ENCODE results near the gene CBLN3.

CBLN3 gene

DNA sequence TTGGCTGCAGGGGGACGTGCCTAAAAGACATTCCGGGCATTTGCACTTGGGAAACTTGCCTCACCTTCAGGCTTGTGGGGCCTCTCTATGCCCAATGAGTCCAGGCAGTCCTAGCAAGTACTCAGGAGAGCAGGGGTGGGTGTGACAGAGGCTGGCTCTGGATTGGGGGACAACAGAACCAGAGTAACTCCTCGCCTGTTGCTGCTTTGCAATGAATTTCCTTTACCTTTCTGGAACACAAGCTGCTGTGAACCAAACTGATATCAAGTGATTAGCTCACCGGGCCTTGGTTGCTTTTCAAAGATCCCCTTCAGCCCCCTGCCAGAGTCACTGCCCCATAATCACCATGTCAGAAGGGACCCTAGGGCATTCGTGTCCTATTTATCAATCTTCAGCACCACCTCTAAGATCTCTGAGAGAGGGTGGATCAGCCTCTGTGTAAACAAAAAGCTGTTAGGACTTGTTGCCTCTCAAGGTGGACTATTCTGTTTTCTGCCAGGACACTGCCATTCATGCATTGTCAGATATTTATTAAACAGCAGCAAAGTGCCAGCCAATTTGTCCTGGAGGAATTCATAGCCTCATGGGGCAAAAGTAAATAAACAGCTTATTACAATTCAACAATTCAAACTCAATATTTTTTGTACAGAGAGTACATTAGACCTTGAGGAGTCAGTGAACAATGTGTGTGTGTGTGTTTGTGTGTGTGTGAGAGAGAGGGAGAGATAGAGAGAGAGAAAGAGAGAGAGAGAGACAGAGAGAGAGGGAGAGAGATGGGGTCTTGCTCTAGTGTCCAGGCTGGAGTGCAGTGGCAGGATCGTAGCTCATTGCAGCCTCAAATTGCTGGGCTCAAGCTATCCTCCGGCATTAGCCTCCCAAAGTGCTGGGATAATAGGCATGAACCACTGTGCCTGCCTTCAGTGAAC, 50.2 kb downstream of the CBLN3 start:
- DNase-seq = no peak

DNA sequence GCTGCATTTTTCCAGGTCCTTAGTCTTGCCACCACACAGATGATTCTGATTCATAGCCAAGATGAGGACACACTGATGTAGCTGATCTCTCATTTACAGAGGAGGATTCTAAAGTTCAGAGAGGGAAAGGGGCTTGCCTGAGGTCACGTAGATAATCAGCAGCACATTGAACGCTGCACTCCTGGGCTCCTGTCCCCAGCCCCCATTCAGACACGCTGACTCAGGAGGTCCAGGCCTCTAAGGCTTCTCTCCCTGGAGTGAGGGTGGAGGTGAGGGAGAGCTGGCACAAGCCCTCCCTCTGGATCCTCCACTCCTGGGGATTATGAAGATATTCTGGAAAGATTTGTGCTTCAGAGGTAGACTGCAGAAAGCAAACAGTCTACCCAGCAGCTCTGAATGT, 51.1 kb downstream of the CBLN3 start:
- no peak for DNase-seq

DNA sequence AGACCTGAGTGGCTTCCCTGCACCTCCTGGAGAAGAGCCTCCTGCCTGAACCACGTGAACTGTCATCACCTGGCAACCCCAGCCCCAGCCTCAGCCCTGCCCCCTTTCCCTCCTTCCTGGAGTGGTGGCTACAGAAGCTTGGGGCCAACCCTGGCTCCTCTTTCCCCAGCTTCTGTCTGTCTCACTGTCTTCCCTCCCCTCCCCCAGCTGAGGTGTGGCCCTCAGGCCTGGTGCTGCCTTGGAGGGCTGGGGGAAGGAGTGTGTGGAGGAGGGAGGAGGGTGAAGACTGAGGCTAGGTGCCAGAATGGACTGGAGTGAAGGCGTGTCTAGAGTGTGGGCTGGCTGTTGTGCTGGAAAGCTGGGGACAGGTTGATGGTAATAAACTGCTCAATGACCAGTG, 51.8 kb downstream of the CBLN3 start:
- no peak for DNase-seq

DNA sequence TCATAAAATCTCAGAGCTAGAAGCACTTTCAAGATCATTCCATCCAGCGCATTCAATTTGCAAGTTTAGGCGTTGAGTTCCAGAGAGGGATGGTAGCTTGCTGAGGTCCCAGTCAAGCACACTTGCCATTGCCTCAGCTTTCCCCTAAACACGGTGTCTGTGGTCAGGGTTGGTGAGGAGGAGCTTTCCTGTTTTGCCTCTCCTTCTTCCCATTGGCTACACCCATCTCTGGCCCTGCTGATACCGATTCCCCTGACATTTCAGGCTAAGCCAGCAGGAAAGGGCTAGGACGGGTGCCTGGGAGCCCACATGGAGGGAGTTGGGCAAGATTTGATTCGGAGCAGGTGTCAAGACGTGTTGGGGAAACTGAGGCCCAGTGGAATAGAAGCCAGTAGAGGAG, 52.3 kb downstream of the CBLN3 start:
- no peak for DNase-seq
